ENCODE results near the gene TFPI2.

Gene TFPI2

DNA sequence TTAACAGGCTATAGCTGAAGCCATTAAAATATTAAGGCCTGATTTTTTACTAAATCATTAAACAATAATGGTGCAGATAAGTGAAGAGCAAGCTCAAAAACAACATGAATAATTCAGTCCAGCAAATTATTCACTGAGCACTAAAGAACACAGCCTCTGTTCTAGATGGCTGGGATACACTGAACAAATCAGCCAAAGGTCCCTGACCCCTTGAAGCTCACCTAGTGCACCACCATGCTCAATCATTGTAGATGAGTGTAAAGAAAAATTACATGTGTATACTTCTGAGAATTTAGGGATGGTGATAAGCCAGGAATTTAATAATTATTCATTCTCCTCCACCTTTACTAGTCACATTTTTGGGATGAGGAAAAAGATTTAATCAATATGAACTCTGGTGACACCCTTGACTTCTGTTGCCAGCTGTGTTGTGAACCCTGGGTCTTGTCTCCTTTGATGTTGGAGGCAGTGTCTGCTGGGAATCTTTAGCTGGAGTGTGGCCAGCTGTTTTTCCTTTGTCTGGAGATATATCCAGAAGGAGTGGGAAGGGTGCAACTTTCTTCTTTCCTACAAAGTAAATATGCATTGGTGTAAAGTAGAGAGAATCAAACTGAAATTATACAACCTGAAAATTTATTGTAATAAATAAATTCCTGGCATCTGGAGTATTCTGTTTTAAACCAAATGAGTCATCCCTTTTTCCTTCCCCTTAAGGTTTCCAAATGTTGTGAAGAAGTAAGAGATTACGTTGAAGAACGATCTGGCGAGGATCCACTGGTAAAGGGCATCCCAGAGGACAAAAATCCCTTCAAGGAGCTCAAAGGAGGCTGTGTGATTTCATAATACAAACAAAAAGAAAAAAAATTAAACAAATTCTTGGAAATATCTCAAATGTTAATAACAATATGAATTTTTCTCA, 19.8 kb upstream of the TFPI2 start:
- DNase-seq: no peak

DNA sequence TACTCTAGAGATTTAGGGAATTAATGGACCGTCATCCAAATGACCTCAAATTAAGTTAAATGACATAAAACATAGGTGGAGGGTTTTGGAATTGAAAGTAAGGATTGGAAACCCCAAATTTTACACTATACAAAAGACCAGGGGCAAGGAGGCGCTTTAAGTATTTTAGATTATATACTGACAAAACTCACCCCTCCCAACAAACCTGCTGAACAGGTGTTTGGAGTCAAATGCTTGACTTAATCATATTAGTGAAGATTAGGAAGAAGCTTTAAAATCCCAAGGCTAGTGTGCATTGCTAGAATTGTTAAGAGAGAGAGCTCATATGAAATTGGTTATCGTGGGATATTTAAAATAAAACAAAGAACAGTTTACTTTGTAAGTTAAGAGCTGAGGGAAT, 15.7 kb upstream of the TFPI2 start, which contains the start of gene GNGT1:
Gene GNGT1, plus strand, starts transcription at position 301 of the 400 bp plus-strand sequence. CDS start 180 bp downstream, outside the sequence.
- no peak for DNase-seq

DNA sequence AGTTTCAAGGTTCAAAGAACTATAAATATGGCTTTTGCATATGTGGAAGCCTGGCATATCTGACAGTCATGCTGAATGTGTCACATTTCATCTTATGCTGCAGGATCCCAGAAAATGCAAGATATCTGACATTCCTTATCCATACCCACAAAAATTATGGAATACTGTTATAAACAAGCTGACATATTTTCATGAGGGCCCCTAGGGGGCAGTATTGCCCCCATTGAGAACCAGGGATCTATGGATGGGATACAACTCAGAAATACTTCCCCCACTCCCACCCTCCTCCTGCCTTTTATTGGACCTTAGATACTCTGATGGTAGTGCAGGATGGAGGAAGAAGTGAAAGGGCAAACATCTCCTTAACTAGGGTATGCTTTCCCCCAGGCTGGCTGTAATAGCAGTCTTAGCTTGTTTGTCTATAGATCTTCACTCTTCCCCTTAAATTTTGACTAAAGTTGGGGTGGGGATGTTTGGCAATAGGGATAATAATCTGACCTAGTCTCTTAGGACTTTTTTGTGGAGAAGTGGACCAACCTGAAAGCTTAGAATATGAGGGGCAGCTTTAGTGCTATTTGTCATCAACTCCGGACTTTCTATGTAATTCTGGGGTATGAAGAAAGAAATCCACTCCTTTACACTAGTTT, 12.3 kb upstream of the TFPI2 start:
- DNase-seq: peak in 1 of 56 donors; percentile 3

DNA sequence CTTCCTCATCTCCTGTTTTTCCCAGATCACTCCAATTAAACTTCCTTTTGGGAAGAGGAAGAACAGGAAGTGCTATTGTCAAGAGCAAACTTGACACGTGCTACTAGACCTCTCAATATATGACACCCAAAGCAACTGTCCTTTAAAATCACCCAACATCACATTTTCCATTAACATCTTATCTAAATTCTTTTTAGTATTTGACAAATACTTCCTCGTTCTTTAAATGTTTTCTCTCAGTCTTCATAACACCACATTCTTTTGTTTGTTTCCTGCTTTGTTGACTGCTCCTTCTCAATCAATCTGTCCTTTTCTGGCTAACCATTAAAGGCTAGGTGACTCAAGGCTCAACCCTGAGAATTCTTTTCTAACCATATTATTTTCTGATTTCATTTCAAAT, 7.1 kb upstream of the TFPI2 start:
- no peak for DNase-seq

DNA sequence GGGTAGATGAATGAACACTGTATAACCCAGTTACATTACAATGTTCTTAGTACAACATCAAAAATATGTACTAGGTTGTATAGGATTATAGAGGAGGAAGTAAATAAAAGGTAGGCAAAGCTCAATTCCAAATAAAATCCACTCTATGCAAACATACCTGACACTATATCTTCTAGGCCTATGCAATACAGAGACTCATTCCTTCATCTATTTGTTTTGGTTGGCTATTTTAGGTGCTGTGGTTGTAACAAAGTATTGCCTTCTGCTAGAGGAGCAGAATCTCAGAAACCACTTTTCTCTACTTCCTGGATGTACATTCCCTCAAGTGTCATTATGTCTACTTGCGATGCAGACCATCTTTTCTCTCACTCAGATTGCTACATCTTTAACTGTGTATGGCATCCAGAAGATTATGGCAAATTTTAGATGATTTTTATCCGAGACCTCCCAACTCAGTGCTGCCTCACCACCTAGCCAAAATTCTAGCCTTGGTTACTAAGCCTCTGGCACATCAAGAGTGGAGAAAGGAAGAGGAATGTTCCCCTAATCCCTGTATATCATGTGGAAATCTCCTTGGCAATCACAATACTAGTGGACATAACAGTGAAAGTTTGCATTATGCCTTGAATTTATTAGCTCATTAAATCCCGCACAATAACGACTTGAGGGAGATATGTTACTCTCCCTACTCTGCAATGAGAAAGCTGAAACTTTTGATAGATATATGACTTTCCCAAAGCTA, 5.5 kb upstream of the TFPI2 start:
- DNase-seq: no peak

DNA sequence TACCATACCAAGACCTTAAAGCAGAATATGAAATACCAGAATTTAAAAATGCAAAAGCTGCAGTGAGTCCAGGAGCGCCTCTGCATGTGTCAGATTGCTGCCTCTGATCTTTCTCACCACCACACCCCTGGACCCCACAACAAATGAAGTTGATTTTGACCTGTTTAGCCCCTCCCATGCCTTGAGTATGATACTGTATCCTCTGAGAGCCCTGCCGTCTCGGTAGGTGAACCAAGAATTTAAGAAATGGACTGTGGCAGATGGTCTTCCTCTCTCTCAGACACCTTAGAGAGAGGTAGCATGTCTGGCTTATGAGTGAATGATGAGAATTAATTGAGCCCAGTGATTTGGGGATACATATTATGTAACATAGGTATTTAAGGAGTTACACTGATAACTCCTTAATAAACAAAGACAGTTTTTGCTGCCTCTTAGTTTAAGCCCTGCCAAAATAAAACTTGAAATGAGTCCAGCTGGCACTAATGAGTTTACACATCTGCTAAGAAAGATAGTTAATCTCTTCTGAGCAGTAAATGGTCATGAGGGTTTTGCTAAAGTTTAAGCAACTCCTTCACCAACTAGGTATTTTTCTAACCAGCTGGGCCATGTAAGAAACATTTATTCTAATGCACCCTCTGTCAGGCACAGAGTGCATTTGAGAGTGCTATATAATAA, 4.5 kb upstream of the TFPI2 start:
- DNase-seq: no peak

DNA sequence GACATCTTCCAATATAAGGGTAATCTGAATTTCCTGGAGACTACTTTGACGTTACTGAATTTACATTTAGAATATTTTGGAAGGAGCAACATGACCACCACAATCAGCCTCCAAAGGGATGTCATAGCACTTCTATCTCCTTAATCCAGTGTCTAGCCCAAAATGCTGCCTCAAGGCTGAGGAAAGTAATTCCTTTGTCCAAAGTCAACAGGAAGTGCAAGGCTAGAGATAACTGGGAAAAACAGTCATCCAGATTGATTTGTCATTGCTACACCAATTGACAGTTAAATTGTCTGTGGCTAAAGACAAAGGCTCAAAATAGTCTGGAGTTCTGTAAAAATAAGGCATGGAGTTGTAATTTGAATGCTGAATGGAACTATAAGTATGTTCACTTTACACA, 3.9 kb upstream of the TFPI2 start:
- DNase-seq: no peak

DNA sequence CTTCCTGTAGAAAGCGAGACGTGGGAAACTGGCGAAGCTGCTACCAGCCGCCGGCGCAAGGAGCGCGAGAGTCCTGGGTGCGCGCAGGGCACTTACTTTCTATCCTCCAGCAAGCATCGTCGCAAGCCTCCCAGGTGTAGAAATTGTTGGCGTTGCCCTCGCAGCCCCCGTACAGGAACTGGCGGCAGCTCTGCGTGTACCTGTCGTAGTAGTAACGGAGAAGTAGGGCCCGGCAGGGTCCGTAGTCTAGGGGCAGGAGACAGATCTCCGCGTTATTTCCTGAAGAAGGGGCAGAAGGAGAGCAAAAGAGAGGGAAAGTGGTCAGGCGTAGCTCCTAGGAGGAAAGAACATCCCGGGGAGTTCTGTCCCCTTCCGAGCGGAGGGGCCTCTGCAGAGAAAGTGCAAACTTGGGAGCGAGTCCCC, 501 bp downstream of the TFPI2 start:
- peak in 1 of 56 donors; percentile 0 for DNase-seq

DNA sequence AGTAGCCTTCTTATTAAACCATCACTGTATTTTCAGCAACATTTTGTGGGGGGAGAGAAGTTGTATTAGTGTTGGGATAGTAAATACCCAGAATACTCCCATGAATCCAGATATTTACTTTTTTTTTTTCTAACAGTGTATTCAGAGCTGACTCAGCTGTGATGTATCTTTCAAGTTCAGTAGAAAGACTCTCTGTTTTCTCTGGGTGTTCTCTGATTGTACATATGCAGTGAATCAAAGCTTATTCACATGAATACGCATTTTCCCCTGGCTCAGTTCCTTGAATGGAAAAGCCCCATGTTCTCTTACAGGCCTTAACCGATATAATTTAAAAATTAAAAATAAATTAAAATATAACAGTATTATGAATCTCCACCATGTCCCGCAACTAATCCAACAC, 1.3 kb downstream of the TFPI2 start:
- DNase-seq: no peak

DNA sequence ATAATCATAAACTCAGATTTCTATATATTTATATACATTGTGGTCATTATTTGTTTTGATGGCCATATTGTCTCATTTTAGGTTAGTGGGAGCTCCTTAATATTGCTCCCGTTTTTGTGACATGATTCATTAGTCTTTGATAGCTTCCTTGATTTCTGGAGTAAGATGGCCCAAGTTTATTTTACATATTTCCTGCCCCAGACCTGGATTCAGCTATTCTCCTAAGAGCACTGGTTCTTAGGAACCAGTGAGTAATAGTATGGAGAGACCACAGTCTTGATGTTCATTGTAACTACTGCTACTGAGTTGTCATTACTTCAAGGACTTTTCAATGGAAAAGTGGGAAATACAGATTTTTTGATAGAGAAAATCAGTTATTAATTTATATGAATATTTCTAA, 6.0 kb downstream of the TFPI2 start:
- DNase-seq: no peak

DNA sequence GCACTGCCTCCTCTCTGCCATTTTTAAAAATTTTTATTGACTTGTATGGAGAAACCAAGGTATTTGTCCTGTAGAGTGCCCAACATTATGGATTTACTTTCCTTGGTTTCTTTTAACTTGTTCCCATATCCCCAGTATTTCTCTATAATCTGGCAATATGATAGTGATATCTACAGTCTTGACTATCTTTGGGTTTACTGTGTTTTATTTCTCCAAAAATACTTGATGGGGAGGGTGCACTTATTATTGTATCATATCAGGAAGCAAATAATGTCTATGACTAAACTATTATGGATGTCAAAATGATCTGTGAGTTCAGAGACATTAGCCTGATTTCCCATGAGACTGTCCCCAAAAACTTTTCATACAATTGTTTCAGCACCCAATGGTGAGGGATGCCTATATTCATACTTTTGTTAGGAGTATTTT, 6.6 kb downstream of the TFPI2 start:
- DNase-seq: no peak

DNA sequence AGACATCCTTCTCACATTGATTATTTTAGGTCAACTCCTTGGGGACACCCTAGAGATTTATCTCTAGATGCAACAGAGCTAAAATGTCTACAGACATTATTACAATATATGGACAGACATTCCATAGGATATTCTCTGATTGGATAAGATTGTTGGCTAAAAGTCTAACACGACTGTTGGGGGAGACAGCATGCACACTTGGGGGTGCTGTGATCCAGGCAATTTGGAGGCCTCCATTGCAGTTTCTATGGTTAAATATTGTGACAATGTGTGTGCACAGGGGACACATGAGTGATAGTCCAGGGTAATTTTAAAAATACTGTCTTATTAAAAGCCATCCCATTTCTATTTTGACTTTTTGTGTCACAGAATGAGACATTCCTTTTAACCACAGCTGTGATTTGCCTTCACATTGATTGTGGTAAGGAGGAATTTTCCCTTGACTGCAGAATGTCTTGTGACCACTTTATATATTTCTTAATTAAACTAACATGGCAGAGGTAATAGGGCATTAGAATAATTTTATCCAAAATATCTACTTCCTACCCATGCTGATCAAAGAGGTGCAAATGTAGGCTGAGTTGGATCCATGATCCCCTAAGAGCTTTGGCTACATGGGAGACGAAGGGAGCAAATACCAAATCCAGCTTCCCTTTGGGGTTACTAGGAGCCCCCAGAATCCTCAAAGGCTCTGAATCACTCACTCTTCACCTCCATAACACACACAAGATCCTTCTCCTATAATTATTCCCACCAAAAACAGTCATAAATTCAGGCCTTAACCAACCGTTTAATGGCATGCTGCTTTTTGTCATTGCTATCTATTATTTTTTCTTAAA, 7.3 kb downstream of the TFPI2 start:
- no peak for DNase-seq

DNA sequence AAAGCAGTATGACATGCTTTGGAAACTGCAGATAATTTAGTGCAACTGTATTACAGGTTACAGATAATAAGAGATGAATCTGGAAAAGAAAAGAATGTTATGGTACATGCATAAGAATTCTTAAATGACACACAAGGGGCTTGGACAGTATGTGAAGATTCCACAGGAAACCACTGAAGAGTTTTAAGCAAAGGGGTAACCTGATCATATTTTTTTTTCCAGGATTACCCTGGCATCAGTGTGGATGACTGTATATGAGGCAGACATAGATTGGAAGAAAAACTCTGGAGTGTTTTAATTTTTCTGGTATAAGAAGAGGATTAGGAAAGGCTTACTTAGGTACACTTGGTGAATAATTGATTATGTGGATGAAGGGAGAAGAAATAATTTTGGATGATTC, 8.1 kb downstream of the TFPI2 start:
- no peak for DNase-seq

DNA sequence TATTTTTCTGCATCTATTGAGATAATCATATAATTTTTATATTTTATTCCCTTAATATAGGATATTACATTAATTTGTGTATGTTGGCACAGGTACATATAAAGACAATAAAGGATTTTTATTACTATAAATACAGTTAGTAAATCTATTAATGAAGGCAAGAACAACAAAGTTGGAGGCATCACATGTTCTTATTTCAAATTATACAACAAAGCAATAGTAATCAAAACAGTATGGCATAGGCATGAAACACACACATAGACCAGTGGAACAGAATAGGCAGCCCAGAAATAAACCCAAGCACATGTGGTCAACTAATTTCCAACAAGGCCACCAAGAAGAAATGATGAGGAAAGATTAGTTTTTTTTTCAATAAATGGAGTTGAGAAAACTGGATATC, 11.2 kb downstream of the TFPI2 start:
- DNase-seq: no peak

DNA sequence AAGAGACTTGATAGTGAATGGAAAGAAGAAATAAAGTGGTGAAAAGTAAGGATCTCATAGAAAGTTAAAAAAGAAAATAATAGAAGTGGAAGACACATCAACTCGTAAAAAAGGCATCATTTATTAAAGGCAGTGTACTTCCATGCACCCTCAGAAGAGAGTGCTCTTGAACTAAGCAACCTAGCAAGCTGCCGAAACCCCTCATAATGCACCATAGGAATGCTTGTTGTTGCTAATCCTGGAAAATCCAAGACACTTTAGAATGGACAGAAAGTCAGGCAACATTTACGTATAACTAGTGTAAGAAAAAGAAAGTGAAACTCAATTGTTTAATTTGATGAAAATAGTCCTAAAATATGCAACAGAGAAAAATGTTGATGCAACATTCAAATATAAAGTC, 12.8 kb downstream of the TFPI2 start:
- no peak for DNase-seq

DNA sequence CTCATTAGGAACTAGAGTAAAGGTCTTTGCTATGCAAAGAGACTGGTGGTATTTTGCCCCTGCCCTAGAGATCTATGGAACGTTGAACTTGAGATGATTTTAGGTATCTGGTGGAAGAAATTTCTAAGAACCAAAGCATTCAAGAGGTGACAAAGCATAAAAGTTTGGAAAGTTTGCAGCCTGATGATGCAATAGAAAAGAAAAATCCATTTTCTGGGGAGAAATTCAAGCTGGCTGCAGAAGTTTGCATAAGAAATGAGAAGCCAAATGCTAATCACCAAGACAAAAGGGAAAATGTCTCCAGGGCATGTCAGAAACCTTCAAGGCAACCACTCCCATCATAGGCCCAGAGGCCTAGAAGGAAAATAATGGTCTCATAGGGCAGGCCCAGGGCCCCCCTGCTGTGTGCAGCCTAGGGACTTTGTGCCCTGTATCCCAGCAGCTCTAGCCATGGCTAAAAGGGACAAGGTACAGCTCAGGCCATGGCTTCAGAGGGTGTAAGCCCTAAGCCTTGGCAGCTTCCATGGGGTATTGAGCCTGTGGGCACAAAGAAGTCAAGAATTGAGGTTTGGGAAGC, 16.5 kb downstream of the TFPI2 start:
- DNase-seq: no peak

DNA sequence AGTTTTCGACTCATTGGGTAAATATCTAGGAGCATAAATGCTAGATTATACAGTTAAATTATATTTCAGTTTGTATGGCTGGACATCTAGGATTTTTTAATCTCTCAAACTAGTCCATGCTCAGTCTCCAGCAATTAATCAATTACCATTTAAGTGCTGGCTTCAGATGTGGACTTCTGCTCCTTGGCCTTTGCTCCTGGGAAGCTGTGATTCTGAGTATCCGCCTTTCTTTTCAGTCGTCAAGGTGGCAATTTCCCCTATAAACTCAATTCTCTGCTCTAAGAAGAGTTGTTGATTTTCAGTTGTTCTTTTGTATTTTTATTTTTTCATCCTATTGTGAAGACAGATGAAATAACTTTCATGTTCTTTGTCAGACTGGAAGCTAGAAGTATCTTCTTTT, 23.7 kb downstream of the TFPI2 start:
- no peak for DNase-seq

DNA sequence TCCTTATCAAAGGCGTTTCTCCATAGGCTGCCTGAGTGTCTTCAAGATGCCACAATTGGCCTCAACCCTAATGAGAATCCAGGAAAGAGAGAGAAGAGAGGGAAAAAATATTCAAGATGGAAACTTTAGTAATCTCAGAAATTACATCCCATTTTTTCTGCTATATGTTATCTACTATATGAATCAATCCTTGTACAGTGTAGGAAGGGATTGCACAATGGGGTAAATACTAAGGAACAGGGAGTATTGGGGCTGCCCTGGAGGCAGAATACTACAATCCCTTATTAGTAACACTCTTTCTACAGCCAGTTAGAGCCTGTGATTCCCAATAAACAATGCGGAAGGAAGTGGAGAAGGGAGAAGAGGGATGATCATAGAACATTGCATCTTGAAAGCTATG, 27.9 kb downstream of the TFPI2 start:
- DNase-seq: no peak

DNA sequence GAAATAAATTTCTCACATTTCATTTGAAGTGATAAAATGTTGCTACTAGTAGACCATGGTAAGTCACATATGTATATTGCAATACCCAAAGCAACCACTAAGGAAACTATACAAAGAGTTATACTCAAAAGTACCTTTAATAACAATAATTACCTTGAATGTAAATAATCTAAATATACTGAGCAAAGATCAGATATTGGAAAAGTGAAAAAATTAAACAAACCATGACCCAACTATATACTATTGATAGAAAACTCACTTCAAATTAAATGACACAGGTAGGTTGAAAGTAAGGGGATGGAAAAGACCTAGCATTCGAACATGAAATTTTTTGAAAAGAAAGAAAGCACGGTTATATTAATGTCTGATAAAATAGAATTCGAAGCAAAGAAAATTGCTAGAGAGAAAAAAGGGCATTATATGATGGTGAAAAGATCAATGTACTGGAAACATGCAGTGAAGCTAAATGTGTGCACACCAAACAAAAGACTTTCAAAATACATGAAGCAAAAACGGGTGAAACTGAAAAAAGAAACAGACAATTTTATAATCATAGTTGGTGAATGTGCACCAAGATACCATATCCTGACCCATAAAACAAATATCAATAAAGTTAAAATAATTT, 29.1 kb downstream of the TFPI2 start:
- no peak for DNase-seq

DNA sequence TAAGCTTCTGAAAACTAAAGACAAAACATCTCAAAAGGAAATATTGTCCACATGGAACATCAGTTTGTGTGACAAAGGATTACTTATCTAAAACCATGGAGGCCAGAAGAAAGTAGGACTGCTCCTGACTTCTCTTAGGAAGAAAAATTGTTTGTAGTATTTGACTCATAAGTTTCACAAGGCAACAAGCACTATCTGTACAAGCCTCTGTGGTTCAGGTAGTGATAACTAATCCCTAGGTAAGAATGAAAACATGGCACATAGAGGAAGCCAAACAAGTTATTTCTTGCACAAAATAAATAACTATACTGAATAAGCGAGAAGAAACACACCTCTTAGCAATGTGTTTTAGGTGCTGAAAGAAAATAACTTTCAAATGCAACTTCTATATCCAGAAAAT, 30.3 kb downstream of the TFPI2 start:
- no peak for DNase-seq

Measured in nucleus accumbens (tissue), 56 donors.